Sigmoid colon (tissue), 4 donors: Measurements from ENCODE around the gene CRLF1.
"Not testable (repeated sequence)": the region's sequence is repeated elsewhere in the genome, so short reads cannot be mapped to it uniquely, and the experiment has no call there.

ENCODE experiments used
- CTCF ChIP-seq, 4 experiments: fragments of 450-650 bp in 3 of 4; fragments of 200-600 bp in 1 of 4; IDR thresholded peaks; one replicate each; pipeline ENCODE4 v1.5.1; 2016 to 2019; ENCODE audit warnings: antibody characterized with exemption in 4 of 4, mild to moderate bottlenecking in 3 of 4, moderate library complexity in 2 of 4
- POLR2A ChIP-seq, 2 donors: fragments of 450-650 bp; IDR thresholded peaks; one replicate each; pipeline ENCODE4 v1.6.1; 2016; ENCODE audit warnings: antibody characterized with exemption in 2 of 2, mild to moderate bottlenecking in 2 of 2, moderate library complexity in 2 of 2
- POLR2AphosphoS5 ChIP-seq, 4 donors: sonication (generic); formaldehyde crosslinking; IDR thresholded peaks; one replicate each; pipeline ENCODE4 v1.6.1; 2017; ENCODE audit warnings: antibody characterized with exemption in 4 of 4

DNA sequence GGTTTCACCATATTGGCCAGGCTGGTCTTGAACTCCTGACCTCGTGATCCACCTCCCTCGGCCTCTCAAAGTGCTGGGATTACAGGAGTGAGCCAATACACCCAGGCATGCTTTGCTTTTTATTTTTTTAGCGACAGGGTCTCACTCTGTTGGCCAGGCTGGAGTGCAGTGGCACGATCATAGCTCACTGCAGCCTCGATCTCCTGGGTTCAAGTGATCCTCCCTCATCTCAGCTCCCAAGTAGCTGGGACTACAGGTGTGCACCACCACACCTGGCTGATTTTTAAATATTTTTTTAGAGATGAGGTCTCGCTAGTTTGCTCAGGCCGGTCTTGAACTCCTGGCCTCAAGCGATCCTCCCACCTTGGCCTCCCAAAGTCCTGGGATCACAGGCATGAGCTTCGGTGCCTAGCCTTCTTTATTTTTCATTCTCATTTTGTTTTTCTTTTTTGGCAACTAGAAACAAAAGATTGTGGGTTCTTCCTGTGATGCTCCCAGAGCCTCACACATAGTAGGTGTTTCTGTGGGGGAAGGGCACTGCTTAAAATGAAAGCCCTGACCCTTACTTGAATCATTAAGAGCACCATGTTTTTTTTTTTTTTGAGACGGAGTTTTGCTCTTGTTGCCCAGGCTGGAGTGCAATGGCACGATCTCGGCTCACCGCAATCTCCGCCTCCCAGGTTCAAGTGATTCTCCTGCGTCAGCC, 5.8 kb downstream of the CRLF1 start:
- not testable (repeated sequence) for TF ChIP-seq CTCF, POLR2AphosphoS5, POLR2A (IDR thresholded peaks at IDR 0.05)
